Sigmoid colon (tissue), 4 donors: ENCODE data around the gene GTF2IRD1.
"Not testable (repeated sequence)": the region's sequence is repeated elsewhere in the genome, so short reads cannot be mapped to it uniquely, and the experiment has no call there.

ENCODE experiments used
- POLR2AphosphoS5 ChIP-seq, 4 donors: sonication (generic); formaldehyde crosslinking; IDR thresholded peaks; one replicate each; pipeline ENCODE4 v1.6.1; 2017; ENCODE audit warnings: antibody characterized with exemption in 4 of 4
- TF ChIP-seq, protein P1 (sequence below), 4 experiments: fragments of 450-650 bp in 3 of 4; fragments of 200-600 bp in 1 of 4; IDR thresholded peaks; one replicate each; pipeline ENCODE4 v1.5.1; 2016 to 2019; ENCODE audit warnings: antibody characterized with exemption in 4 of 4, mild to moderate bottlenecking in 3 of 4, moderate library complexity in 2 of 4

- TF ChIP-seq, protein P1, sequence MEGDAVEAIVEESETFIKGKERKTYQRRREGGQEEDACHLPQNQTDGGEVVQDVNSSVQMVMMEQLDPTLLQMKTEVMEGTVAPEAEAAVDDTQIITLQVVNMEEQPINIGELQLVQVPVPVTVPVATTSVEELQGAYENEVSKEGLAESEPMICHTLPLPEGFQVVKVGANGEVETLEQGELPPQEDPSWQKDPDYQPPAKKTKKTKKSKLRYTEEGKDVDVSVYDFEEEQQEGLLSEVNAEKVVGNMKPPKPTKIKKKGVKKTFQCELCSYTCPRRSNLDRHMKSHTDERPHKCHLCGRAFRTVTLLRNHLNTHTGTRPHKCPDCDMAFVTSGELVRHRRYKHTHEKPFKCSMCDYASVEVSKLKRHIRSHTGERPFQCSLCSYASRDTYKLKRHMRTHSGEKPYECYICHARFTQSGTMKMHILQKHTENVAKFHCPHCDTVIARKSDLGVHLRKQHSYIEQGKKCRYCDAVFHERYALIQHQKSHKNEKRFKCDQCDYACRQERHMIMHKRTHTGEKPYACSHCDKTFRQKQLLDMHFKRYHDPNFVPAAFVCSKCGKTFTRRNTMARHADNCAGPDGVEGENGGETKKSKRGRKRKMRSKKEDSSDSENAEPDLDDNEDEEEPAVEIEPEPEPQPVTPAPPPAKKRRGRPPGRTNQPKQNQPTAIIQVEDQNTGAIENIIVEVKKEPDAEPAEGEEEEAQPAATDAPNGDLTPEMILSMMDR (IDR thresholded peaks at IDR 0.05), result not testable (repeated sequence)
- not testable (repeated sequence) for TF ChIP-seq POLR2AphosphoS5 (IDR thresholded peaks at IDR 0.05)
Measured at GRCh38 chr7:74411571-74411970, 42.1 kb upstream of the GTF2IRD1 start.
